ENCODE measurements around the gene NKPD1.
A peak's percentile ranks its signal among the peaks of the same experiment; 100 is the strongest.

Gene NKPD1

GRCh38 chr19:45172173-45172572 is 11.4 kb upstream of the NKPD1 start:
- no peak for DNase-seq

DNA sequence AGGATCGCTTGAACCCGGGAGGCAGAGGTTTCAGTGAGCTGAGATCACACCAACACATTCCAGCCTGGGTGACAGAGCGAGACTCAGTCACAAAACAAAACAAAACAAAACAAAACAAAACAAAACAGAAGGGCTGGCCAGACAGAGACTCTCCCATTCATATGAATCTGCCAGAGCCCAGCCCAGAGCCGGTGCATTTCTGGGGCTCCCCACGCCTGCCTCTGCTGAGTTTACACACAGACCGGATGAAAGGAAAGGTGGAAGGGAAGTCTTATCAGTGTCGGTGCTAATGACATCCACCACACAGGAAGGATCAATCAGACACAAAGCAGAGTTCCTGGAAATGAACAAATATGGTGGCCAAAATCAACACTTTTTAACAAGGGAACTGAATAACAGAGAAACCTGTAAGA is 10.4 kb upstream of the NKPD1 start:
- peak in 1 of 2 donors; percentile 18 for DNase-seq

DNA sequence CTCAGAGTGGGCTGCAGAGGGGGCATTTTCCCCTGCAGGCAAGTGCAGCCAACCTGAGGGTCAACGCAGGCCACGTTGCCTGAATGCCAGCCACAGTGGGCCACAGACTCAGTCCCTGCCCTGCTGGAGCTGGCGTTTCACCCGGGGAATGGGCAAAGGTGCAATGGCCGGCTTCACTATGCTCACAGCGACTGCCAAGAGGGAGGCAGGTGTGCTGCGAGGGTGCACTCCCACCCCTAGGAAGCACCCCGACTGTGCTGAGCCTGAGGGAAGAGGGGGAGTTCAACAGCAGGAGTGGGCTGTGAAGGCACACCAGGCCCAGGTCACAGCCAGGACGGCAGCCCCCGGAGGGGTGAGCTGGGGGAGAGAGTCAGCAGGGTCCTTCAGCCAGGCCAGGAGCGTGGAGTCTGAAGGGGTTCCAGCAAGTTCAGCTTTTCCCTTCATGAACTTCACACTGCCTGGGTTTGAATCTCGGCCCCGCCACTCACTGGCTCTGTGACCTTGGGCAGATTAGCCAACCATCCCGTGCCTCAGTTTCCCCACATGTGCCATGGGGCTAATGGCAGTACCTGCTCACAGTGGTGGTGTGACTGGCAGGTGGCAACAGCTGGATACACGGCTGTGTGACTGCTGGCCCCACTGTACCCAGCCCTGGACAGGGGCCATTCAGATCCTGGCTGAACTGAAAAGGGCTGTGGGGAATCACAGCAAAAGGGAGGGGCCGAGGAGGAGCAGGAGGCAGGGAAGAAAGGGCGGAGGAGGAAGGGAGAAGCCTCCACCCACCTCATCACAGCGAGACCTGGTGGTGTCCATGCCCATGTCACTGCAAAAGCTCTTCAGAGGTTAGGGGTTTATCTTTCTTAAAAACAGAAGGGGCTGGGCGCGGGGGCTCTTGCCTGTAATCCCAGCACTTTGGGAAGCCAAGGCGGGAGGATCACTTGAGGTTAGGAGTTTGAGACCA is 9.6 kb upstream of the NKPD1 start:
- DNase-seq: no peak

- DNase-seq: no peak
Observed at GRCh38 chr19:45169602-45170001, 8.8 kb upstream of the NKPD1 start.

DNA sequence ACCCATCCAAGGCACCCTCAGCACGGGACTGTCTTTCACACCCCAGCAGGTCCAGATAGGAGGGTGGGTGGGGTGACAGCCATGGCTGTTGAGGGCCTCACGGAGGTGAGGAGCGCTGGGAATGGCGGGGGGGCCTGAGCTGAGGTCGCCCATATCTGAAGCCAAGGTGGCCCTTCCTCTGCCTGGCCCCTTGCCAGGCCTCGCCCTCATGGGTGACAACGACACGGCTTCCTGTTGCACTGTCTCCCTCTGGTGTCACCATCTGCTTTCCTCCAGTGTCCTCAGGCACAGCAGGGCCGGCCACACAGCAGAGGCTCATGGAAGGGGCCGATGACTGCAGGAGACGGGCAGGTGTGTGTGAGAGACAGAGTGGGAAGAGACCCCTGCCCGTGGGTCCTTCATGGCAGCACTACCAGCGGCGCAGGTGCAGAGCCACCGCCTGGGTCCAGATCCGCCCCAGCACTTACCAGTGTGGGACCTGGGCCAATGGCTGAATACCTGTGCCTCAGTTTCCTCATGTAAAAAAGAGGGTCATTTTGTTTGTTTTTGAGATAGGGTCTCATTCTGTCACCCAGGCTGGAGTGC is 8.1 kb upstream of the NKPD1 start:
- DNase-seq: no peak

GRCh38 chr19:45166723-45167252 is 6.0 kb upstream of the NKPD1 start:
- no peak for DNase-seq

DNA sequence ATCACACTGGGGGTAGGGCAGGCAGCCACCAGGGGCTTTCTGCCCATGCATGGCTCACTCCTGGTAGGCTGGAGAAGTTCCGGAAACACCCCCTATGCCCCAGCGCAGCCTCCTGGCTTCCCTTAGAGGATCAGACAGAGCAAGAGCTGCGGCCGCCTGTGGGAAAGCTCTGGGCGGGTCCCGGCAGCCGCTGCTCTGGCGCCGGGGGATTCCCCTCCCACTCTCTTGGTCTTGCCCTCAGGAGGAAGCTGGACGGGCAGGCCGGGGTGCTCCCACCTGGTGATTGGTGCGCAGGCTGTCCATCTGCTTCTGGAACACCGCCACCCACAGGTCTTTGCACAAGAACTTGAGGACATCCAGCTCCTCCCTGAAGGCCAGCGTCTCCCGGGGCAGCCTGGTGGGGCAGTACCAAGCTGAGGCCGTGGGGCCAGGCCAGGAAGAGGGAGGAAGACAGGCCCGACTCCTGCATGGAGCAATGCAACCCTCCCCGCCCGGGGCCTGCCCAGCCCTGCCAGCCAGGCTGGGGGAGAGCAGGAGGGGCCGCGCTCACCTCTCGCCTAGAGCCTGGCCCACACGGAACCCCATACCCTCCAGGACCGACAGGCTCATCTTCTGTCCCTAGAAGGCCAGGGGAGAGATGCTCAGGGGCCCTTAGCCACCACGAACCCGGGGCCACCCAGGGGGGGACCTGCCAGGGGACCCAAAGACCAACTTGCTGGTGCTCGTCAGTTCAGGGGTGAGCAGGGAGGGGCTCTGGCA is 4.0 kb upstream of the NKPD1 start:
- peak; percentile 24 to 45 for DNase-seq

GRCh38 chr19:45163751-45164460 is 3.1 kb upstream of the NKPD1 start:
- DNase-seq: no peak

GRCh38 chr19:45163156-45163555 is 2.4 kb upstream of the NKPD1 start:
- no peak for DNase-seq

DNA sequence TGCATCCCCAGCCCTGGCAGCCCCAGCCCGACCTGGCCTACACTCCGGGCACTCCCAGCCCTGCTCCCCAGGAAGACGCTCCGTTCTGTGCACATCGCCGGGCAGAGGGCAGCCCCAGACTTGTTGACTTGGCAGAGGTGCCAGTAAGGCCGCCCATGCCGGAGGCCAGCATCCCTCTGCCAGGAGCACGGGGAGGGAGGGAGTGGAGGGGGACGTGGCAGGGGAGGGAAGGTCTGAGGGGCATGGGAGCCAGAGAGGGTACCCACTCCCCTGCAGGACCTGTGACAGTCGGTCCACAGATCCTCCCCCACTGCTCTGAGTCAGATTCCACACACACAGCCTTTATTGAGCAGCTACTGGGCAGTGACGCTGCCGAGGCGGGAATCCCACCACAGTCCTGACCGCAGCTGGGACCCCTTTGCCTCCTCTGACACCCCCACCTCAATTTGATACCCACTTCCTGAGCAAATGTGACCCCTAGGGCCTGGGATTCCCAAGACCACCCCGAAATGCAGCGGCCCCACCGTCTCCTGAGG is 1.9 kb upstream of the NKPD1 start:
- DNase-seq: no peak

- DNase-seq: no peak
Observed at GRCh38 chr19:45161738-45162607, 1.2 kb upstream of the NKPD1 start.

GRCh38 chr19:45159971-45160324 is 834 bp downstream of the NKPD1 start:
- DNase-seq: no peak

DNA sequence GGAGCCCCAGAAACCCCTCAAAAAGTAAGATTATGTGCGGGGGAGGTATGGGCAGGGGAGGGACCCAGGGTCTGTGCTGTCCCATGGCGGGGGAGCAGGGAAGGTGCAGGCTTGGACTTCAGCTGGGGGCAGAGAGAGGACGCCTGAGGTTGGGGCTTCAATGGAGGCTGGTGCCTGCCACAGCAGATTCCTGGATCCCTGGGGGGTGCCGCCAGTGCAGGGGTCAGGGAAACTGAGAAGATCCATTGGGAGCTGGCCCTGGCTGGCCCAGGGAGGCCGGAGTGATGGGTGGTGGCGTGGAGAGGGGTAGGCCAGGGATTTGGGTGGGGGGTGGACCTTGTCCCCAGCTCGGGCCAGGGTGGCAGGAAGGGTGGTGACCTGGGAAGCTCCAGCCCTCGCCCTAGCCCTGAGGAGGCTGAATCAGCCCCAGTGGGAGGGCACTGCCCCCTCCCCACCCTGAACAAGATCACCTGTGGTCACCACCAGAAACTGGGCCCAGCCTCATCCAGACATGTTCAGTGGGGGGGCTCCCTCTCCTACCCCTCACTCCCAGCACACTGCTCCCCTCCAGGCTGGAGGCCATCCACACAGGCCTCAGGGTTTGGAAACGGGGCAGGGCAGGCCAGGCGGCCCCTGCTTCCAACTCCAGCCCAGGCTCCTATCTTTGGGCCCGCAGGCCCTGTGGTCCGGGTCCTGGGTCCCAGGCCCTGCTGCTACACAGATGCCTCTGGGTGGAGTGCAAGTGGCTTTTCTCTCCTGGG is 1.4 kb downstream of the NKPD1 start:
- no peak for DNase-seq

DNA sequence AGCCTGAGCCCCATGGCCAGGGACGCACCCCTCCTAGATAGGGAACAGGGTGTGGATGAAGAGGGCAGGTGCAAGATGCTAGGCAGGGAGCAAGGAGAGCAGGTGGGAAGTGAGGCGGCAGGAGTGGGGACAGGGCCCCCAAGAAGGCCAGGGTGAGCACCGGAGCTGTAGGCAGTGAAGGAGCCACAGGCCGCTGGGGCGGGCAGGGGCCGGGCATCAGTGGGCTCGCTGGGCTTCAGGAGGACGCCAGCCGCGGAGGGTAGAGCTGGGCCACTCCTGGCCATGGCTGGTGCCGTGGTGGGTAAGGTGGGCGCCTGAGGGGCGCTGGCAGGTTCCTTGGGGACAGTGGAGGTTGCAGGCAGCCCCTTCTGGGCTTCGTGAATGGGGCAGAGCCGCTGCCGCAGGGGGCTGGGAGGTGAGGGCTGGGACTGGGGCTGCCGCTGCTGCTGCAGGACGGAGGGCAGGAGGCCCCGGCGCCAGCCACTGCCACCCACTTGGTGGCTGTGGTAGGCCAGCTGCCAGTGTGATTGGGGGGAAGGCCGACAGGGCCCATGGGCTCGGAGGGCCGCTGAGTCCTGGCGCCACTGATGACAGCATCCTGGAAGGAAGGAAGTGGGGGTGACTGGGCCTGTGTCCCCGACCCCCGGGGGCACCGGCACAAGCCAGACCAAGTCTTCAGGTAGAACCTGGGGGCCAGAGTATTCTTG is 2.1 kb downstream of the NKPD1 start:
- no peak for DNase-seq

DNA sequence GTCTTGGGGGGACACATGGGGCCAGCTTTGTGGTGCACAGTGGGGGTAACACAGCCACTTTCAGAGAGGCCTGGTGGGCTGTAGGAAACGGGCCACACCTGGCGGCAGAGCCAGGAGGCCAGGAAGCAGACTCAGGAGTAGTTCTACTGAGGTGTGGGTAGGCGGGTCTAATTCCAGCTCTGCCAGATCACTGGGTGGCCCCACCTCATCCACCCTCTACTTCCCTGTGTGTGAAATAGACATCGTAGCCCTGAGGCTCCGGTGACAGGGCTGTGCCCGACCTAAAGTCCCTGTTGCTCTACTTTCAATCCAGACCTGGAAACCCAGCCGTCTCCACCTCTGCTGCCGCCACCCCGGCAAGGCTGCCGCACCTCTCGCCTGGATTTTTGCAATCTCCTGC is 4.0 kb downstream of the NKPD1 start:
- no peak for DNase-seq

- DNase-seq: no peak
Observed at GRCh38 chr19:45156011-45156630, 4.7 kb downstream of the NKPD1 start.

DNA sequence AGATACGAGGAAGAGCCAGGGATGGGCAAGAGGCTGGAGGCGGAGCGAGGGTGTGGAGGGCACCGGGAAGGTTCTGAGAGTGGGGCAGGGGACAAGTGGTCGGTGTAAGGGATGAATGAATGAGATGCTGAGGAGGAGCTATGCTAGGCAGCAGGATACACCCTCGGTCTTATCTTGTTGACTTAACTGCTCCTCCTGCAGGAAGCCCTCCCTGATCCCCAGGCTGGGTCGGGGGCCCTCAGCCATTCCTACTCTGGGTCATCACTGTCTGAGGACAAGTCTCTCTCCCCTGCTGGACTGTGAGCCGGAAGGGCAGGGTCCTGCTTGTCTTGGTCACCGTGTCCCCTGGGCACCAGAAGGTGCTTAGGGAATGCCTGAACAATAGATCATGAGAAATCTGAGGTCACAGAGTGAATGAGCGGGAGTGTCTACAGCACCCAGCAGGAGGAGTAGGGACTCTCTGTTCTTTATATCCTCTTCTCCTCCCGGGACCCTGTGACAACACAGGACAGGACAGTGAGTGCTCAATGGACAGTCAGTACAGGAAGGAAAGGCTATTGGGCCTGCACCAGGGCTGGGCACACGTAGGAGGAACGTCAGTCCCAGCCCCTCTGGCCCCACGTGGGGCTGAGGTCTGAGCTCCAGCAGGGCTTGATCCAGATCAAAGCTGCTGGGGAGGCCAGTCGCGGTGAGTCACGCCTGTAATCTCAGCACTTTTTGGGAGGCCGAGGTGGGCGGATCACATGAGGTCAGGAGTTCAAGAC is 6.5 kb downstream of the NKPD1 start:
- DNase-seq: no peak

- DNase-seq: no peak
Observed at GRCh38 chr19:45153339-45154063, 7.3 kb downstream of the NKPD1 start.
